H1 (cell line): ENCODE measurements around the gene MYO1F. TPM values are rescaled to one million over a fixed set of nuclear protein-coding genes. Genes with fewer than 3 reads are reported as not detected.
A peak's percentile ranks its signal among the peaks of the same experiment; 100 is the strongest.

Experiments used
- CTCF ChIA-PET: fragments of 300-600 bp; sonication (Branson Sonifier 250); formaldehyde crosslinking; loops from one replicate; lab custom pipeline; 2021; ENCODE audit not compliant: partially characterized antibody; lab: Charles Lee
- POLR2A ChIA-PET: fragments of 300-600 bp; sonication (Branson Sonifier 250); formaldehyde crosslinking; loops from one replicate; lab custom pipeline; 2021; ENCODE audit warnings: inconsistent platforms; ENCODE audit not compliant: partially characterized antibody; lab: Charles Lee
- DNase-seq, 2 experiments: peaks; one replicate each; pipeline versions ENCODE4 v3.0.0 to v3.0.0-alpha.2; 2010 to 2022; ENCODE audit warnings: low spot score in 2 of 2, low read depth in 1 of 2, mixed read lengths in 1 of 2
- FAIRE-seq: peaks from 2 replicates; lab custom pipeline; 2011; peaks lifted over from hg19 to GRCh38; lab: Jason Lieb, UNC
- H2AFZ ChIP-seq: 2 replicates; pipeline ENCODE4 v1.8.1; 2012; ENCODE audit warnings: low read length, inconsistent platforms
- H2AK5ac ChIP-seq: 2 replicates; pipeline ENCODE4 v1.6.1; 2013; ENCODE audit warnings: low read depth, low read length
- H2BK120ac ChIP-seq: replicated peaks from 2 replicates; pipeline ENCODE3; 2013; ENCODE audit warnings: low read depth, low read length, inconsistent platforms
- H2BK12ac ChIP-seq: 2 replicates; pipeline ENCODE4 v1.6.1; 2013; ENCODE audit warnings: low read depth, low read length
- H2BK15ac ChIP-seq: 2 replicates; pipeline ENCODE4 v1.6.1; 2013; ENCODE audit warnings: low read length
- H2BK20ac ChIP-seq: 2 replicates; pipeline ENCODE4 v1.6.1; 2013; ENCODE audit warnings: low read length
- H2BK5ac ChIP-seq: 2 replicates; pipeline ENCODE4 v1.6.1; 2013; ENCODE audit warnings: low read depth, low read length
- H3K14ac ChIP-seq: 2 replicates; pipeline ENCODE4 v1.6.1; 2013; ENCODE audit warnings: inconsistent platforms; ENCODE audit not compliant: insufficient read length
- H3K18ac ChIP-seq: 2 replicates; pipeline ENCODE4 v1.6.1; 2013; ENCODE audit warnings: low read length; ENCODE audit errors: extremely low read depth
- H3K23ac ChIP-seq: 2 replicates; pipeline ENCODE4 v1.6.1; 2013; ENCODE audit warnings: inconsistent platforms; ENCODE audit not compliant: insufficient read length
- H3K23me2 ChIP-seq: 2 replicates; pipeline ENCODE4 v1.6.1; 2013; ENCODE audit warnings: low read depth, low read length
- H3K27ac ChIP-seq: 2 replicates; pipeline ENCODE4 v1.6.1; 2011; ENCODE audit warnings: low read depth, low read length, inconsistent platforms
- H3K27me3 ChIP-seq, 4 experiments: replicated peaks in 1 of 4; 1 replicate in 1 of 4; 2 replicates in 3 of 4; pipeline versions ENCODE4 v1.6.1 to v1.8.1; 2011 to 2013; ENCODE audit warnings: low read length in 3 of 4, mild to moderate bottlenecking in 3 of 4, inconsistent platforms in 2 of 4, mixed read lengths in 2 of 4, moderate library complexity in 1 of 4; ENCODE audit not compliant: control insufficient read depth in 3 of 4, insufficient read depth in 3 of 4; ENCODE audit errors: extremely low read depth in 1 of 4
- H3K36me3 ChIP-seq, 4 experiments: 2 replicates each; pipeline versions ENCODE4 v1.6.1 to v1.8.1; 2011 to 2013; ENCODE audit warnings: mild to moderate bottlenecking in 4 of 4, low read length in 3 of 4, moderate library complexity in 2 of 4, control low read depth in 1 of 4, inconsistent platforms in 1 of 4; ENCODE audit not compliant: insufficient read depth in 4 of 4, control insufficient read depth in 2 of 4
- H3K4ac ChIP-seq: replicated peaks from 2 replicates; pipeline ENCODE3; 2013; ENCODE audit warnings: low read length, low read depth, mixed read lengths, inconsistent platforms; ENCODE audit not compliant: insufficient read length
- H3K4me1 ChIP-seq, 4 experiments: replicated peaks in 1 of 4; 1 replicate in 1 of 4; 2 replicates in 3 of 4; pipeline versions ENCODE4 v1.6.1 to v1.8.1; 2011 to 2013; ENCODE audit warnings: low read length in 3 of 4, inconsistent platforms in 2 of 4, mixed read lengths in 1 of 4; ENCODE audit not compliant: insufficient read depth in 4 of 4, control insufficient read depth in 3 of 4
- H3K4me2 ChIP-seq, 2 experiments: 2 replicates each; pipeline versions ENCODE4 v1.6.1 to v1.8.1; 2011 to 2013; ENCODE audit warnings: low read depth in 2 of 2, low read length in 2 of 2, control low read depth in 1 of 2, inconsistent platforms in 1 of 2, mild to moderate bottlenecking in 1 of 2; ENCODE audit not compliant: insufficient read depth in 1 of 2
- H3K4me3 ChIP-seq, 4 experiments: fragments of 200-600, 300-600 bp in 1 of 4; sonication (generic), shearing (Covaris generic), sonication (Bioruptor Twin) in 1 of 4; 2 replicates each; pipeline versions ENCODE4 v1.5.1 to v1.8.1; 2011 to 2016; ENCODE audit warnings: low read length in 4 of 4, low read depth in 3 of 4, control low read depth in 2 of 4, inconsistent platforms in 2 of 4, mild to moderate bottlenecking in 2 of 4, mixed read lengths in 1 of 4, moderate library complexity in 1 of 4; ENCODE audit not compliant: insufficient read depth in 2 of 4; ENCODE audit errors: extremely low read depth in 1 of 4
- H3K56ac ChIP-seq: replicated peaks from 2 replicates; pipeline ENCODE3; 2013; ENCODE audit warnings: low read depth, mild to moderate bottlenecking, mixed read lengths, low read length, inconsistent platforms; ENCODE audit not compliant: insufficient read length
- H3K79me1 ChIP-seq: 2 replicates; pipeline ENCODE4 v1.6.1; 2013; ENCODE audit warnings: low read depth, low read length, control low read depth
- H3K79me2 ChIP-seq, 2 experiments: 2 replicates each; pipeline versions ENCODE4 v1.6.1 to v1.8.1; 2012 to 2013; ENCODE audit warnings: low read length in 2 of 2, mild to moderate bottlenecking in 2 of 2, inconsistent platforms in 1 of 2; ENCODE audit not compliant: insufficient read depth in 2 of 2, control insufficient read depth in 1 of 2
- H3K9ac ChIP-seq, 4 experiments: replicated peaks in 1 of 4; 1 replicate in 1 of 4; 2 replicates in 3 of 4; pipeline versions ENCODE4 v1.6.1 to v1.8.1; 2011 to 2013; ENCODE audit warnings: low read depth in 3 of 4, low read length in 3 of 4, control low read depth in 2 of 4, mild to moderate bottlenecking in 2 of 4, moderate library complexity in 2 of 4, inconsistent platforms in 1 of 4; ENCODE audit errors: extremely low read depth in 1 of 4
- H3K9me3 ChIP-seq, 2 experiments: 2 replicates each; pipeline versions ENCODE4 v1.6.1 to v1.8.1; 2012 to 2013; ENCODE audit warnings: mild to moderate bottlenecking in 2 of 2, moderate library complexity in 2 of 2, control low read depth in 1 of 2, inconsistent platforms in 1 of 2, low read depth in 1 of 2, low read length in 1 of 2, mixed read lengths in 1 of 2; ENCODE audit not compliant: insufficient read depth in 2 of 2
- H4K20me1 ChIP-seq, 2 experiments: replicated peaks in 1 of 2; 2 replicates each; pipeline versions ENCODE3 to v1.8.1; 2011 to 2013; ENCODE audit warnings: inconsistent platforms in 2 of 2, low read length in 2 of 2, mild to moderate bottlenecking in 1 of 2; ENCODE audit not compliant: insufficient read depth in 2 of 2, control insufficient read depth in 1 of 2
- H4K5ac ChIP-seq: 2 replicates; pipeline ENCODE4 v1.6.1; 2013; ENCODE audit warnings: low read length, low read depth, mixed read lengths, inconsistent platforms; ENCODE audit not compliant: insufficient read length
- H4K8ac ChIP-seq: 2 replicates; pipeline ENCODE4 v1.8.0; 2013; ENCODE audit warnings: mild to moderate bottlenecking, moderate library complexity, low read length, inconsistent platforms; ENCODE audit not compliant: insufficient read depth; ENCODE audit errors: extremely low read depth
- H4K91ac ChIP-seq: replicated peaks from 2 replicates; pipeline ENCODE3; 2013; ENCODE audit warnings: low read length, mixed read lengths, inconsistent platforms; ENCODE audit not compliant: insufficient read length
- ATF2 ChIP-seq: IDR thresholded peaks from 2 replicates; pipeline ENCODE4 v1.6.1; 2012; ENCODE audit warnings: low read length, inconsistent platforms
- BACH1 ChIP-seq: IDR thresholded peaks from 2 replicates; pipeline ENCODE4 v1.6.1; 2012; ENCODE audit warnings: low read length, improper control_type of control experiment
- CEBPB ChIP-seq: IDR thresholded peaks from 2 replicates; pipeline ENCODE4 v1.6.1; 2012; ENCODE audit warnings: low read depth, low read length
- GABPA ChIP-seq: IDR thresholded peaks from 2 replicates; pipeline ENCODE4 v1.6.1; 2011; ENCODE audit warnings: mild to moderate bottlenecking, low read length, moderate library complexity, borderline replicate concordance; ENCODE audit not compliant: insufficient read depth
- NANOG ChIP-seq: IDR thresholded peaks from 2 replicates; pipeline ENCODE4 v1.6.1; 2011; ENCODE audit warnings: low read length, low read depth, mild to moderate bottlenecking, inconsistent platforms; ENCODE audit not compliant: insufficient read depth, poor library complexity, severe bottlenecking
- POLR2AphosphoS5 ChIP-seq: IDR thresholded peaks from 2 replicates; pipeline ENCODE4 v1.6.1; 2011; ENCODE audit warnings: low read depth, low read length
- RAD21 ChIP-seq, 2 experiments: IDR thresholded peaks in 1 of 2; conservative IDR thresholded peaks in 1 of 2; 2 replicates each; pipeline ENCODE4 v1.6.1; 2011; ENCODE audit warnings: low read depth in 2 of 2, low read length in 2 of 2, improper control_type of control experiment in 1 of 2, inconsistent platforms in 1 of 2, mild to moderate bottlenecking in 1 of 2, moderate library complexity in 1 of 2
- WGBS, 2 experiments: shearing (Covaris generic) in 1 of 2; methylation state at CpG; one replicate each; pipeline versions ENCODE4 v1.1.6 to v1.1.7; 2013 to 2015; ENCODE audit warnings: low lambda C conversion rate in 2 of 2, mixed read lengths in 2 of 2, inconsistent platforms in 1 of 2, low coverage in 1 of 2, missing lambda C conversion rate in 1 of 2; ENCODE audit not compliant: insufficient replicate concordance in 2 of 2, insufficient coverage in 1 of 2, insufficient read length in 1 of 2; ENCODE audit errors: extremely low coverage in 1 of 2, missing lambda C conversion rate in 1 of 2; 5-methylcytosine and 5-hydroxymethylcytosine counted together
- polyA plus RNA-seq, 7 experiments: library from polyadenylated mRNA; depleted of rRNA in 3 of 7; stranded (reverse) in 5 of 7; unstranded in 2 of 7; fragments of >200 nt in 5 of 7; fragments of 200-250 nt in 2 of 7; gene quantifications; 1 replicate in 5 of 7; 2 replicates in 1 of 7; 4 replicates in 1 of 7; pipeline versions ENCODE4 v1.2.1 to v1.2.3, GENCODE V29; 2011 to 2013; ENCODE audit warnings: missing spikeins in 2 of 7, mixed read lengths in 2 of 7
- total RNA-seq: library from RNA; stranded (reverse); fragmentation: NEBNext Ultra II Directional; extraction: Animal tissue kit (Norgen Biotek cat#: 25700); gene quantifications from 2 replicates; pipeline ENCODE4 v1.2.1, GENCODE V29; 2021
- TF ChIP-seq, protein P1 (sequence below): IDR thresholded peaks from 2 replicates; pipeline ENCODE4 v1.6.1; 2011; ENCODE audit warnings: low read length, improper control_type of control experiment

The MYO1F gene
- total and polyA plus RNA-seq, 2 of the 8 experiments (the other 6 are each of a cell fraction or from before 2014, with no cell fraction given), result 1.4 to 4.6 TPM

DNA sequence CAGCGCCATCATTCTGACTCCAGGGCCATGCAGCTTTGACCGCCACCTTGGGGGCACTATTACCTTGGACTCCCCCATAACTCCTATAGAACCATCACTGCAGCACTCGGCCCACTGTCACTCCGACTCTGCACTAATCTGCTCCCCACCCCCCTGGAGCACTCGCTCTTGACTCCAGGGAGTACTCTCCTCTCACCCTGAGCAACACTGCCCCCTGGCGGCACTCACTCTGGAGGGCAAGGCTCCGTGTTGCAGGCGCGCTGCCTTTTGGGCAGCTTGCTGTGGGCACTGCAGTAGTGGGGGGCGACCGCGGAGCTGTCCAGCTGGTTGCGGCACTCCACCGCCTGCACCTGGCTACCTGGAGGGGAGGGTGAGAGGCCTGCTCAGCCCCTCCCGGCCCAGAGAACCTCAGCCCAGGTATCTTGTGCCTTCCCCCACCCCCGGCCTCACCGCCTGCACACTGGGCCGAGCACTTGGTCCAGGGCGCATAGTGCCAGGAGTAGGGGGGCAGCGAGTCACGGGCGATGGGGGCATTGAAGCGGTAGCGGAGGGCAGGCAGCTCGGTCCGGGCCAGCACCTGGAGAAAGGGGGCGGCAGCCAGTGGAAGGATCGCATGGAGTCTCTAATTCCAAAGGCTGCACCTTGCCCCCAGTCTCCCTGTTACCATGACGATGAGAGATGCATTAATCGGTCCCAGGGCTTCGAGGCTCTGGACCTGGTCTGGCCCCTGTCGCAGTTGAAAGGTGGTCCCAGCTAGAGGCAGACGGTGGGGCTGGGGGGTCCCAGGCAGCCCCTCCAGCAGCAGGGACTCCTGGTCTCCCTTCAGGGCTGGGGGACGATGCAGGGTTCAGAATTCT, 8.9 kb upstream of the MYO1F start:
- H3K36me3 ChIP-seq, result no peaks in the 10 kb centered on the region
- H3K23me2 ChIP-seq, result no peaks in the 10 kb centered on the region
- H3K27me3 ChIP-seq, result peaks cover 0 to 3% (median 1%) of the 10 kb centered on the region in 4 experiments; a peak in 3 of 7 replicates
- no peak overlapping the region for H4K5ac ChIP-seq
- no peaks in the 10 kb centered on the region for H3K79me1 ChIP-seq
- H2BK120ac ChIP-seq, result no peak overlapping the region
- no peak overlapping the region for H4K8ac ChIP-seq
- H3K27ac ChIP-seq, result no peak overlapping the region
- no peak overlapping the region for H3K4me2 ChIP-seq
- no peak overlapping the region for H4K91ac ChIP-seq
- FAIRE-seq (no peak), DNase-seq (peak; percentile 64 to 99)
- POLR2A ChIA-PET, result interaction anchor here (0.6 to 3.5 kb wide), 5 partner anchors 9 to 196 kb away, joined by 3 to 13 read pairs (median 5); partner anchors contain the start of genes MYO1F, RAB11B and ZNF414
- no peak overlapping the region for H3K56ac ChIP-seq
- 69% methylated on average over 34 of the region's 34 CpGs; no CpG with 5 or more reads in 1 of the 2 experiments for WGBS, 2 experiments
- H3K9me3 ChIP-seq, result no peaks in the 10 kb centered on the region
- H2AFZ ChIP-seq, result no peak overlapping the region
- H3K4me3 ChIP-seq, result no peak overlapping the region
- H3K79me2 ChIP-seq, result no peaks in the 10 kb centered on the region
- H3K23ac ChIP-seq, result no peak overlapping the region
- no peak overlapping the region for H3K14ac ChIP-seq
- CTCF ChIA-PET, result interaction anchor here (0.6 to 7.0 kb wide), 34 partner anchors 8 to 736 kb away, joined by 3 to 68 read pairs (median 4); partner anchors contain the start of genes MYO1F and ZNF414
- H2BK20ac ChIP-seq, result no peak overlapping the region
- no peak overlapping the region for H2BK15ac ChIP-seq
- no peak overlapping the region for H3K4ac ChIP-seq
- H4K20me1 ChIP-seq, result no peaks in the 10 kb centered on the region
- no peak overlapping the region for H2BK5ac ChIP-seq
- no peak overlapping the region for H3K9ac ChIP-seq
- no peak overlapping the region for H3K18ac ChIP-seq
- H2BK12ac ChIP-seq, result no peak overlapping the region
- H2AK5ac ChIP-seq, result no peak overlapping the region
- no peaks in the 10 kb centered on the region; a peak in 1 of 7 replicates for H3K4me1 ChIP-seq
- TF ChIP-seq RAD21 (IDR thresholded peaks at IDR 0.05 in 1 of 2, conservative IDR thresholded peaks at IDR 0.05 in 1 of 2; ENCODE audit: low read depth in 2 of 2, low read length in 2 of 2), result peak; percentile 73 to 85
- TF ChIP-seq ATF2, result no peak
- 0 out of 2 replicates have a peak, but pooled peaks have one; percentile 21 for TF ChIP-seq POLR2AphosphoS5
- no peak for TF ChIP-seq CEBPB
- peak; percentile 55; the same call in 1 of the 2 replicates for TF ChIP-seq GABPA
- no peak for TF ChIP-seq NANOG
- TF ChIP-seq, protein P1, sequence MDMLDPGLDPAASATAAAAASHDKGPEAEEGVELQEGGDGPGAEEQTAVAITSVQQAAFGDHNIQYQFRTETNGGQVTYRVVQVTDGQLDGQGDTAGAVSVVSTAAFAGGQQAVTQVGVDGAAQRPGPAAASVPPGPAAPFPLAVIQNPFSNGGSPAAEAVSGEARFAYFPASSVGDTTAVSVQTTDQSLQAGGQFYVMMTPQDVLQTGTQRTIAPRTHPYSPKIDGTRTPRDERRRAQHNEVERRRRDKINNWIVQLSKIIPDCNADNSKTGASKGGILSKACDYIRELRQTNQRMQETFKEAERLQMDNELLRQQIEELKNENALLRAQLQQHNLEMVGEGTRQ, result no peak
- TF ChIP-seq BACH1, result no peak
